HG02852 (cell line): ENCODE results near the gene OR9Q1.

ENCODE experiments used
- ATAC-seq: cut with Tn5 transposase; IDR thresholded peaks from one replicate; pipeline ENCODE4 v1.9.1; 2021; ENCODE audit warnings: mild to moderate bottlenecking, moderate library complexity; ENCODE audit not compliant: unreplicated experiment

Gene OR9Q1

DNA sequence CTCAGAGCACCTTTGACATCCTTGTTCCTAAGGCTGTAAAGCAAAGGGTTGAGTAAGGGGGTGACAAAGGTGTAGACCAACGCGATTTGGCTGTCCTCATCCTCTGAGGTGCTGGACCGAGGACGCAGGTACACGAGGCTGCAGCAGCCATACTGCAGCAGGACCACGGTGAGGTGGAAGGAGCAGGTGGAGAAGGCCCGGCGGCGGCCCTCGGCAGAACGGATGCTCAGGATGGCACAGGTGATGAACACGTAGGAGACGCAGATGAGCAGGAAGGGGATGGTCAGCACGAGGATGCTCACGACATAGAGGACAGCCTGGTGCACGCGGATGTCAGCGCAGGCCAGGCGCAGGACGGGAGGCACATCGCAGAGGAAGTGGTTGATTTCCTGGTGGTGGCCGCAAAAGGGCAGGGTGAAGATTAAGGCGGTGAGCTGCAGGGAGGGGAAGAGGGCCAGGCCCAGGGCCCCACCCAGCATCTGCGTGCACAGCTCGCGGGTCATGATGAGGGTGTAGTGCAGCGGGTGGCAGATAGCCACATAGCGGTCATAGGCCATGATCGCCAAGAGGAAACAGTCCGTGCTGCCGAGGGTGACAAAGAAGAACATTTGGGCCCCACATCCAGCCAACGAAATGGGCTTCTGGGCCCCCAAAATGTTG is 204.4 kb downstream of the OR9Q1 start:
- ATAC-seq: no peak
